Erythroblast (primary cell): ENCODE measurements around the gene SLMAP.

ENCODE experiments used
- GATA1 ChIP-seq: IDR thresholded peaks from 2 replicates; pipeline ENCODE4 v1.6.1; 2011; ENCODE audit warnings: low read depth, mild to moderate bottlenecking, control low read depth, low read length, moderate library complexity
- POLR2A ChIP-seq: IDR thresholded peaks from 2 replicates; pipeline ENCODE4 v1.6.1; 2011; ENCODE audit warnings: mild to moderate bottlenecking, low read length

DNA sequence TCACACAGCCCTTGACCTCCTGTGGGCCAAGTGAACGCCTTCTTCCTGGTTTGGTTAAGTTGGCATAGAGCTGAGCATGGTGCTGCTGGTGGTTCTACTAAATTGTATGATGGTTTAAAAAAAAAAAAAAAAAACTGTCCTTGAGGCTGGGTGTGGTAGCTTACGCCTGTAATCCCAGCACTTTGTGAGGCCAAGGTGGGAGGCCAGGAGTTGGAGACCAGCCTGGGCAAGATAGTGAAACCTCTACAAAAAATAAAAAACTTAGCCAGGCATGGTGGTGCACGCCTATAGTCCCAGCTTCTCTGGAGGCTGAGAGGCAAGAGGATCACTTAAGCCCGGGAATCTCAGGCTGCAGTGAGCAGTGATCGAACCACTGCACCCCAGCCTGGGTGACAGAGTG is 193.2 kb downstream of the SLMAP start:
- TF ChIP-seq POLR2A (no peak), GATA1 (no peak)
